Pancreas (tissue), 10 donors: ENCODE data around the gene PTPN20. TPM values are rescaled to one million over a fixed set of nuclear protein-coding genes. Genes with fewer than 3 reads are reported as not detected.

ENCODE experiments used
- ATAC-seq, 4 donors: fragments of 200-7000 bp; cut with Tn5 transposase; one replicate each; pipeline versions ENCODE4 v1.8.0 to v1.9.1; 2020; ENCODE audit warnings: mild to moderate bottlenecking in 4 of 4, moderate library complexity in 4 of 4
- DNase-seq, 6 donors: peaks; one replicate each; pipeline ENCODE4 v3.0.0-alpha.2; 2020
- FAIRE-seq: peaks from 2 replicates; lab custom pipeline; 2012; peaks lifted over from hg19 to GRCh38; lab: Jason Lieb, UNC
- H3K27ac ChIP-seq, 4 donors: fragments of 200-600 bp; sonication (generic); 1 replicate in 3 of 4; 2 replicates in 1 of 4; pipeline versions ENCODE4 v1.5.0 to v1.8.0; 2020
- H3K27me3 ChIP-seq, 4 donors: fragments of 200-600 bp; one replicate each; pipeline ENCODE4 v1.8.0; 2021
- H3K36me3 ChIP-seq, 3 donors: fragments of 200-600 bp; sonication (generic) in 1 of 3; one replicate each; pipeline versions ENCODE4 v1.5.0 to v1.8.0; 2020 to 2021
- H3K4me1 ChIP-seq, 3 donors: fragments of 200-600 bp; one replicate each; pipeline ENCODE4 v1.8.0; 2021
- H3K4me3 ChIP-seq, 4 donors: fragments of 200-600 bp; sonication (generic) in 2 of 4; one replicate each; pipeline versions ENCODE4 v1.5.0 to v1.8.0; 2020 to 2021
- H3K9me3 ChIP-seq, 4 donors: fragments of 200-600 bp; one replicate each; pipeline ENCODE4 v1.8.0; 2021
- CTCF ChIP-seq, 4 donors: fragments of 200-600 bp; sonication (generic) in 3 of 4; IDR thresholded peaks; one replicate each; pipeline versions ENCODE4 v1.5.0 to v1.8.0; 2021; ENCODE audit warnings: antibody characterized with exemption in 4 of 4
- WGBS, 2 donors: extraction: QIAGEN DNeasy Blood & Tissue Kit; methylation state at CpG; one replicate each; pipeline ENCODE4 v1.1.7; 2013; 5-methylcytosine and 5-hydroxymethylcytosine counted together
- intact Hi-C, 3 donors: fragments of 100-400 bp; cut with DNase I; formaldehyde crosslinking; loops; one replicate each; pipeline versions ENCODE4 v1.11.1 to v1.14.2; 2022
- polyA plus RNA-seq, 2 donors: library from polyadenylated mRNA; stranded (reverse); fragments of 200-250 nt; gene quantifications; one replicate each; pipeline ENCODE4 v1.2.3, GENCODE V29; 2013
- total RNA-seq, 6 donors: library from RNA; stranded (reverse); fragmentation: NEBNext Ultra II Directional in 4 of 6; extraction: Animal tissue kit (Norgen Biotek cat#: 25700) in 4 of 6; gene quantifications; one replicate each; pipeline versions ENCODE4 v1.2.1 to v1.2.4, GENCODE V29; 2021 to 2023
- donor health status: healthy with polysubstance abuse.
- donor health status: DM: no; HTN: no; CAD: no; lungs with moderate emphysema.
- donor health status: DM: no; HTN: no; CAD: no.
- donor health status: control.
- donor health status: control.
- donor health status: Bipolar disorder and iron deficiency.
- donor health status: DM: yes; HTN: yes; CAD: no.
- donor health status: DM: no; HTN: no; CAD: no.
- donor health status: DM: no; HTN: no; CAD: no.
- donor health status: DM: yes; HTN: yes; CAD: no.

The PTPN20 gene
- total and polyA plus RNA-seq, 8 donors, result 1.4 to 8.3 (median 3.2) TPM

- FAIRE-seq, result no peak
- intact Hi-C loops, result loop anchor here in 2 of 3 donors (5.0 to 10.0 kb wide), 2 partner anchors 286 to 309 kb away; no protein-coding TSS in a partner anchor
- DNase-seq, result peak in 3 of 6 donors; percentile 6 to 40 (median 39)
- TF ChIP-seq CTCF (IDR thresholded peaks at IDR 0.05), result no peak
- Histone ChIP-seq H3K27ac (no peak overlapping the region), H3K9me3 (no peaks in the 10 kb centered on the region), H3K4me3 (no peak overlapping the region), H3K4me1 (no peaks in the 10 kb centered on the region), H3K36me3 (no peaks in the 10 kb centered on the region), H3K27me3 (no peaks in the 10 kb centered on the region)
- no peak for ATAC-seq
- 86 to 88% methylated on average over 8 of the region's 8 CpGs for WGBS, 2 donors
These were observed 117.2 kb downstream of the PTPN20 start for GRCh38 chr10:47028466-47028865.

GRCh38 chr10:47029181-47030009 is 118.2 kb downstream of the PTPN20 start:
- DNase-seq, result peak in 3 of 6 donors; percentile 3 to 26 (median 7)
- no peak for FAIRE-seq

GRCh38 chr10:47030191-47030703 is 119.0 kb downstream of the PTPN20 start:
- DNase-seq, result peak in 3 of 6 donors; percentile 1 to 25 (median 5)
- Histone ChIP-seq H3K9me3 (no peaks in the 10 kb centered on the region), H3K27me3 (no peaks in the 10 kb centered on the region), H3K36me3 (no peaks in the 10 kb centered on the region), H3K4me3 (no peak overlapping the region), H3K4me1 (no peaks in the 10 kb centered on the region), H3K27ac (no peak overlapping the region)
- WGBS, 2 donors, result 87 to 89% methylated on average over 10 of the region's 10 CpGs
- no peak for FAIRE-seq
- intact Hi-C loops, result loop anchor here in 1 of 3 donors (10.0 kb wide), 1 partner anchor 295 kb away; the partner anchor contains the start of gene GDF2
- TF ChIP-seq CTCF (IDR thresholded peaks at IDR 0.05), result no peak
- no peak for ATAC-seq

More at GRCh38 chr10:47029181-47030009, 118.2 kb downstream of the PTPN20 start:
- no peaks in the 10 kb centered on the region for H3K27me3 ChIP-seq
- no peak for ATAC-seq
- H3K9me3 ChIP-seq, result no peaks in the 10 kb centered on the region
- TF ChIP-seq CTCF (IDR thresholded peaks at IDR 0.05), result no peak
- no peak overlapping the region for H3K27ac ChIP-seq
- intact Hi-C loops, result loop anchor here (5.0 to 10.0 kb wide), 3 partner anchors 285 to 308 kb away; partner anchors contain the start of gene GDF2 (in 1 of the 3)
- H3K4me1 ChIP-seq, result no peaks in the 10 kb centered on the region
- 81 to 84% methylated on average over 13 of the region's 13 CpGs for WGBS, 2 donors
- no peak overlapping the region for H3K4me3 ChIP-seq
- no peaks in the 10 kb centered on the region for H3K36me3 ChIP-seq

GRCh38 chr10:47031211-47031900 is 120.1 kb downstream of the PTPN20 start:
- DNase-seq (peak in 3 of 6 donors; percentile 3 to 33 (median 9)), ATAC-seq (no peak)

More at GRCh38 chr10:47031211-47031900, 120.1 kb downstream of the PTPN20 start:
- FAIRE-seq, result no peak
- TF ChIP-seq CTCF (IDR thresholded peaks at IDR 0.05), result no peak
- Histone ChIP-seq H3K27me3 (no peaks in the 10 kb centered on the region), H3K4me1 (no peaks in the 10 kb centered on the region), H3K9me3 (no peaks in the 10 kb centered on the region), H3K4me3 (no peak overlapping the region), H3K27ac (no peak overlapping the region), H3K36me3 (no peaks in the 10 kb centered on the region)
- intact Hi-C loops, result loop anchor here in 1 of 3 donors (10.0 kb wide), 1 partner anchor 293 kb away; the partner anchor contains the start of gene GDF2
- 81 to 82% methylated on average over 7 of the region's 7 CpGs for WGBS, 2 donors
